B cell (primary cell): ENCODE results near the gene N4BP3.

Experiments
- EZH2 ChIP-seq: IDR thresholded peaks from 2 replicates; pipeline ENCODE4 v1.6.1; 2012; ENCODE audit warnings: borderline replicate concordance, low read depth, mild to moderate bottlenecking, moderate library complexity, low read length; ENCODE audit not compliant: insufficient read depth, poor library complexity, severe bottlenecking
- TF ChIP-seq, protein P1 (sequence below): fragments of 200-600 bp; IDR thresholded peaks from one replicate; pipeline ENCODE4 v1.8.0; 2022; ENCODE audit warnings: antibody characterized with exemption, mild to moderate bottlenecking

DNA sequence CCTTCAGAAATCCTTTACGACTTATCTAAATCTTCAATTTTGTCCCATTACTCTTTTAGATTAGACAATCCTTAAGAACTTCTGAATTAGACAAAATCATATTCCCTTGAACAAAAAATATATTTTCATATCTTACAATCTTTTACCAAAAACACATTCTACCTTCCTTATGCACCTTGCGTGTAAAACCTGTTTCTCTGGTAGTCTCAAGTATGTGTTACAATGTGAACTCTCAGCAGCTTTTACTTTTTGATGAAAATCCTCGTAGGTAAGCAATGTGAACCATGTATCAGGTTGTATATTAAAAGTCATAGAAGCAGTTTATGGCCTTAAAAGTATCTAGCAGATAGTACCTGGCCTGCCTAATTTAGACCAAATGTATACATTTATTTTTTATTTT lies 61.1 kb downstream of the N4BP3 start:
- TF ChIP-seq EZH2, result no peak
- TF ChIP-seq, protein P1, sequence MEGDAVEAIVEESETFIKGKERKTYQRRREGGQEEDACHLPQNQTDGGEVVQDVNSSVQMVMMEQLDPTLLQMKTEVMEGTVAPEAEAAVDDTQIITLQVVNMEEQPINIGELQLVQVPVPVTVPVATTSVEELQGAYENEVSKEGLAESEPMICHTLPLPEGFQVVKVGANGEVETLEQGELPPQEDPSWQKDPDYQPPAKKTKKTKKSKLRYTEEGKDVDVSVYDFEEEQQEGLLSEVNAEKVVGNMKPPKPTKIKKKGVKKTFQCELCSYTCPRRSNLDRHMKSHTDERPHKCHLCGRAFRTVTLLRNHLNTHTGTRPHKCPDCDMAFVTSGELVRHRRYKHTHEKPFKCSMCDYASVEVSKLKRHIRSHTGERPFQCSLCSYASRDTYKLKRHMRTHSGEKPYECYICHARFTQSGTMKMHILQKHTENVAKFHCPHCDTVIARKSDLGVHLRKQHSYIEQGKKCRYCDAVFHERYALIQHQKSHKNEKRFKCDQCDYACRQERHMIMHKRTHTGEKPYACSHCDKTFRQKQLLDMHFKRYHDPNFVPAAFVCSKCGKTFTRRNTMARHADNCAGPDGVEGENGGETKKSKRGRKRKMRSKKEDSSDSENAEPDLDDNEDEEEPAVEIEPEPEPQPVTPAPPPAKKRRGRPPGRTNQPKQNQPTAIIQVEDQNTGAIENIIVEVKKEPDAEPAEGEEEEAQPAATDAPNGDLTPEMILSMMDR, result no peak
